Right ventricle myocardium inferior (tissue), 1 donor: ENCODE results near the gene TMEM219. TPM values are rescaled to one million over a fixed set of nuclear protein-coding genes. Genes with fewer than 3 reads are reported as not detected.

Experiments
- ATAC-seq: fragments of 200-7000 bp; cut with Tn5 transposase; one replicate; pipeline ENCODE4 v1.9.1; 2020; ENCODE audit warnings: mild to moderate bottlenecking, moderate library complexity
- DNase-seq: peaks from one replicate; pipeline ENCODE4 v3.0.0; 2021; ENCODE audit errors: missing footprints
- intact Hi-C: fragments of 100-400 bp; cut with DNase I; formaldehyde crosslinking; loops from one replicate; pipeline ENCODE4 v1.11.0; 2022
- total RNA-seq: library from RNA; stranded (reverse); fragmentation: NEBNext Ultra II Directional; extraction: Animal tissue kit (Norgen Biotek cat#: 25700); gene quantifications from one replicate; pipeline ENCODE4 v1.2.1, GENCODE V29; 2021
- donor health status: DM: no; HTN: yes; CAD: no; lungs with severe emphysema.

Gene TMEM219
- total RNA-seq, 1 donor from 2014 or later, result 74.4 TPM

- intact Hi-C loops, result no loop called here
- DNase-seq (no peak), ATAC-seq (no peak)
Measured at GRCh38 chr16:30018731-30019158, 56.9 kb downstream of the TMEM219 start.

Other genes starting within 250 kb of the TMEM219 start
- gene C16orf54, start 216.1 kb upstream of the TMEM219 start, total RNA-seq, result 0.73 TPM
- not detected for gene ZG16, start 183.8 kb upstream of the TMEM219 start, total RNA-seq
- 53.3 TPM for gene KIF22, start 171.3 kb upstream of the TMEM219 start, total RNA-seq
- gene MAZ, start 155.6 kb upstream of the TMEM219 start, total RNA-seq, result 92.0 TPM
- 3.2 TPM for gene PRRT2, start 149.9 kb upstream of the TMEM219 start, total RNA-seq
- gene PAGR1, start 145.9 kb upstream of the TMEM219 start, total RNA-seq, result 15.6 TPM
- gene MVP, start 141.6 kb upstream of the TMEM219 start, total RNA-seq, result 51.5 TPM
- gene CDIPT, start 98.9 kb upstream of the TMEM219 start, total RNA-seq, result 65.8 TPM
- gene SEZ6L2, start 62.5 kb upstream of the TMEM219 start, total RNA-seq, result 0.43 TPM
- 0.19 TPM for gene ASPHD1, start 61.6 kb upstream of the TMEM219 start, total RNA-seq
- gene KCTD13, start 35.9 kb upstream of the TMEM219 start, total RNA-seq, result 8.0 TPM
- gene TAOK2, start 11.8 kb downstream of the TMEM219 start, total RNA-seq, result 32.7 TPM
- gene HIRIP3, start 33.5 kb downstream of the TMEM219 start, total RNA-seq, result 20.2 TPM
- 32.4 TPM for gene INO80E, start 34.2 kb downstream of the TMEM219 start, total RNA-seq
- gene DOC2A, start 48.9 kb downstream of the TMEM219 start, total RNA-seq, result 0.35 TPM
- gene C16orf92, start 61.1 kb downstream of the TMEM219 start, total RNA-seq, result not detected
- not detected for gene TLCD3B, start 69.2 kb downstream of the TMEM219 start, total RNA-seq
- 4,126 TPM for gene ALDOA, start 103.7 kb downstream of the TMEM219 start, total RNA-seq
- gene PPP4C, start 113.9 kb downstream of the TMEM219 start, total RNA-seq, result 37.8 TPM
- gene TBX6, start 129.8 kb downstream of the TMEM219 start, total RNA-seq, result 0.51 TPM
- 61.5 TPM for gene YPEL3, start 134.1 kb downstream of the TMEM219 start, total RNA-seq
- 2.2 TPM for gene GDPD3, start 151.5 kb downstream of the TMEM219 start, total RNA-seq
- 46.0 TPM for gene MAPK3, start 161.1 kb downstream of the TMEM219 start, total RNA-seq
- gene CORO1A, start 221.5 kb downstream of the TMEM219 start, total RNA-seq, result 15.8 TPM
- 49.7 TPM for gene BOLA2B, start 231.6 kb downstream of the TMEM219 start, total RNA-seq
- 7.4 TPM for gene SLX1A, start 231.8 kb downstream of the TMEM219 start, total RNA-seq
- gene SULT1A3, start 237.2 kb downstream of the TMEM219 start, total RNA-seq, result 10.3 TPM